ENCODE data around the gene HOXA2.

Gene HOXA2

GRCh38 chr7:27116962-27117886 is 14.7 kb upstream of the HOXA2 start:
- no peak overlapping the region for H3K4me3 ChIP-seq (ENCODE audit: low read depth, low read length)
- ChIA-PET POLR2A (interaction anchor here (0.6 kb wide), 1 partner anchor 18 kb away, joined by 3 read pairs; no protein-coding TSS in a partner anchor), CTCF (interaction anchor here (0.9 to 1.1 kb wide), 3 partner anchors 8 to 426 kb away, joined by 3 to 4 read pairs (median 3); no protein-coding TSS in a partner anchor)
- TF ChIP-seq, protein P1, sequence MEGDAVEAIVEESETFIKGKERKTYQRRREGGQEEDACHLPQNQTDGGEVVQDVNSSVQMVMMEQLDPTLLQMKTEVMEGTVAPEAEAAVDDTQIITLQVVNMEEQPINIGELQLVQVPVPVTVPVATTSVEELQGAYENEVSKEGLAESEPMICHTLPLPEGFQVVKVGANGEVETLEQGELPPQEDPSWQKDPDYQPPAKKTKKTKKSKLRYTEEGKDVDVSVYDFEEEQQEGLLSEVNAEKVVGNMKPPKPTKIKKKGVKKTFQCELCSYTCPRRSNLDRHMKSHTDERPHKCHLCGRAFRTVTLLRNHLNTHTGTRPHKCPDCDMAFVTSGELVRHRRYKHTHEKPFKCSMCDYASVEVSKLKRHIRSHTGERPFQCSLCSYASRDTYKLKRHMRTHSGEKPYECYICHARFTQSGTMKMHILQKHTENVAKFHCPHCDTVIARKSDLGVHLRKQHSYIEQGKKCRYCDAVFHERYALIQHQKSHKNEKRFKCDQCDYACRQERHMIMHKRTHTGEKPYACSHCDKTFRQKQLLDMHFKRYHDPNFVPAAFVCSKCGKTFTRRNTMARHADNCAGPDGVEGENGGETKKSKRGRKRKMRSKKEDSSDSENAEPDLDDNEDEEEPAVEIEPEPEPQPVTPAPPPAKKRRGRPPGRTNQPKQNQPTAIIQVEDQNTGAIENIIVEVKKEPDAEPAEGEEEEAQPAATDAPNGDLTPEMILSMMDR (IDR thresholded peaks at IDR 0.05; ENCODE audit: insufficient read depth, low read length, missing control alignments) = no peak
- DNase-seq (ENCODE audit: low read depth, low spot score) = no peak

DNA sequence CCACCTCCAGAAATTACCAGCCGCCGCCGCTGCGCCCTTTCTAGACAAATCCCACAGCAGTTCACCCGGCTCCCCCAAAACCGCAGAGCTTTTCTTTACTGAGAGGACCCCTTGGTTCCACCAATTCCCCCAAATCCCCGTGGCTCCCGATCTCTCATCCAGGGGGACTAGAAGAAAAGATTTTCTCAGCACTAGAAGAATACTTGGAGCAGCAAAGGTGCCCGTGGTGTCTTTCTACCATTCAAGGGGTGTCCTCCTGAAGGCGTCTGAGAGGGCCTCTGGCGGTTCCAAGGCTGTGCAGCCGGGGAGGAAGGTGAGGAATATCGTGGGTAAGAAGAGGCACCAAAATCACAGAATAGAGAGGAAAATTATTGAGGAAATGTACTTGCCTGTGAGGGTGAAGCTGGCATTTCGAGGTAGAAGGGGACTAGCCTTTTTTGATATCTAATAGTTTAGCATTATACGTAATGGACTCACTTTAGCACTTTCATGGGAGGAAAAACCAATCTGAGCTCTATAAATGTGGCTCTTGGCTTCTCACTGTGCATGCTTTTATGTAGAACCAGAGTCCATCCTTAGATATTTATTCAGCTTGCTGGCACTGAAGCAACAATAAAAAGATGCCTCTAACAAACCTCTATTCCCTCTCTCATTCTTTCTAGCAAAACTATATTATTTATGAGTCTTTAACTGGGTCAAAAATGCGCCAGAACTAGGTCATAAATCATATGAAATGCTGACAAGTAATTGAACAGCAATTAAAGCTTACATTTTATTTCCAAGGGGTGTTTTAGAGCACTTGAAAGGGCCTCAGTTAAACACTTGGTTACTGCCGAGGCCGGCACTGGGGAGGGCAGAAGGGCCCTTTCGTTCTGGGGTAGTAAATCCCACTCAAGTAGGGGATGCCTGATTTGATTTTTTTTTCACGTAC is 13.8 kb upstream of the HOXA2 start:
- no peak for DNase-seq (ENCODE audit: low read depth, low spot score)
- ChIA-PET CTCF (interaction anchor here (0.9 to 2.2 kb wide), 7 partner anchors 8 to 435 kb away, joined by 3 to 6 read pairs (median 3); no protein-coding TSS in a partner anchor), POLR2A (interaction anchor here (0.6 kb wide), 1 partner anchor 17 kb away, joined by 3 read pairs; no protein-coding TSS in a partner anchor)
- TF ChIP-seq, protein P1 (IDR thresholded peaks at IDR 0.05; ENCODE audit: insufficient read depth, low read length, missing control alignments) = no peak
- no peak overlapping the region for H3K4me3 ChIP-seq (ENCODE audit: low read depth, low read length)

GRCh38 chr7:27115221-27116026 is 12.9 kb upstream of the HOXA2 start:
- TF ChIP-seq, protein P1 (IDR thresholded peaks at IDR 0.05; ENCODE audit: insufficient read depth, low read length, missing control alignments) = no peak
- DNase-seq (ENCODE audit: low read depth, low spot score) = no peak
- ChIA-PET CTCF (interaction anchor here (0.8 to 2.2 kb wide), 6 partner anchors 11 to 434 kb away, joined by 3 to 6 read pairs (median 4); no protein-coding TSS in a partner anchor), POLR2A (no interaction called here)
- H3K4me3 ChIP-seq (ENCODE audit: low read depth, low read length) = no peak overlapping the region

DNA sequence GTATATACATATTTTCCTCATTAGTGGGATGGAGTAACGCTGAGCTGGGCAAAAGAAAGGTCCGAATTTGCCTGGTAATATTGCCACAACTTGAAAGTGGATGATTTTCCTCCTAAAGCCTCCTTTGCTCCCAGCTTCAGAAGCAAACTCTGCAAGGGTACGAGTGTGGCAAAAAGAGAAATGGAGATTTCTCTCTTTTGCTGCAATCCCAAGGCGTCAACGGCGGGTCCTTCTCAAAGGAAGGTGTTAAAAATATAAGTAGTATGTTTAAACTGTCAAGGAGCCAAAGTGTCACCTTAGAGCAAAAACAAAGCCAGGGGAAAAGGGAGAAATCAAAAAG is 12.4 kb upstream of the HOXA2 start:
- TF ChIP-seq, protein P1 (IDR thresholded peaks at IDR 0.05; ENCODE audit: insufficient read depth, low read length, missing control alignments) = no peak
- DNase-seq (ENCODE audit: low read depth, low spot score) = no peak
- CTCF ChIA-PET = interaction anchor here (0.8 to 2.2 kb wide), 6 partner anchors 12 to 433 kb away, joined by 3 to 6 read pairs (median 3); no protein-coding TSS in a partner anchor
- POLR2A ChIA-PET = no interaction called here
- no peak overlapping the region for H3K4me3 ChIP-seq (ENCODE audit: low read depth, low read length)

GRCh38 chr7:27113991-27114769 is 11.7 kb upstream of the HOXA2 start:
- H3K4me3 ChIP-seq (ENCODE audit: low read depth, low read length) = peak overlapping the region; percentile 40
- ChIA-PET CTCF (interaction anchor here (0.9 to 2.2 kb wide), 2 partner anchors 20 to 48 kb away, joined by 3 to 6 read pairs; no protein-coding TSS in a partner anchor), POLR2A (no interaction called here)
- DNase-seq (ENCODE audit: low read depth, low spot score) = no peak
- TF ChIP-seq, protein P1 (IDR thresholded peaks at IDR 0.05; ENCODE audit: insufficient read depth, low read length, missing control alignments) = no peak
